Sigmoid colon (tissue), 4 donors: ENCODE data around the gene MKRN1.
"Not testable (repeated sequence)": the region's sequence is repeated elsewhere in the genome, so short reads cannot be mapped to it uniquely, and the experiment has no call there.

Experiments used
- POLR2AphosphoS5 ChIP-seq, 4 donors: sonication (generic); formaldehyde crosslinking; IDR thresholded peaks; one replicate each; pipeline ENCODE4 v1.6.1; 2017; ENCODE audit warnings: antibody characterized with exemption in 4 of 4
- TF ChIP-seq, protein P1 (sequence below), 4 experiments: fragments of 450-650 bp in 3 of 4; fragments of 200-600 bp in 1 of 4; IDR thresholded peaks; one replicate each; pipeline ENCODE4 v1.5.1; 2016 to 2019; ENCODE audit warnings: antibody characterized with exemption in 4 of 4, mild to moderate bottlenecking in 3 of 4, moderate library complexity in 2 of 4

DNA sequence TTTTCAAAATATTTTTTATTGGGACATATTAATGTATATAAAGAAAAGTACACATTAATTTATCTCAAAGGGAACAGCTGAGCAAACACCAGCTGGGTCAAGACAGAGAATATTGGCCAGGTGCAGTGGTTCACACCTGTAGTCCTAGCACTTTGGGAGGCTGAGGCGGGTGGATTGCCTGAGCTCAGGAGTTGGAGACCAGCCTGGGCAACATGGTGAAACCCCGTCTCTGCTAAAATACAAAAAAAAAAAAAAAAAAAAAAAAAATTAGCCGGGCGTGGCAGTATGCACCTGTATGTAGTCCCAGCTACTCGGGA, 61.2 kb downstream of the MKRN1 start:
- TF ChIP-seq, protein P1, sequence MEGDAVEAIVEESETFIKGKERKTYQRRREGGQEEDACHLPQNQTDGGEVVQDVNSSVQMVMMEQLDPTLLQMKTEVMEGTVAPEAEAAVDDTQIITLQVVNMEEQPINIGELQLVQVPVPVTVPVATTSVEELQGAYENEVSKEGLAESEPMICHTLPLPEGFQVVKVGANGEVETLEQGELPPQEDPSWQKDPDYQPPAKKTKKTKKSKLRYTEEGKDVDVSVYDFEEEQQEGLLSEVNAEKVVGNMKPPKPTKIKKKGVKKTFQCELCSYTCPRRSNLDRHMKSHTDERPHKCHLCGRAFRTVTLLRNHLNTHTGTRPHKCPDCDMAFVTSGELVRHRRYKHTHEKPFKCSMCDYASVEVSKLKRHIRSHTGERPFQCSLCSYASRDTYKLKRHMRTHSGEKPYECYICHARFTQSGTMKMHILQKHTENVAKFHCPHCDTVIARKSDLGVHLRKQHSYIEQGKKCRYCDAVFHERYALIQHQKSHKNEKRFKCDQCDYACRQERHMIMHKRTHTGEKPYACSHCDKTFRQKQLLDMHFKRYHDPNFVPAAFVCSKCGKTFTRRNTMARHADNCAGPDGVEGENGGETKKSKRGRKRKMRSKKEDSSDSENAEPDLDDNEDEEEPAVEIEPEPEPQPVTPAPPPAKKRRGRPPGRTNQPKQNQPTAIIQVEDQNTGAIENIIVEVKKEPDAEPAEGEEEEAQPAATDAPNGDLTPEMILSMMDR (IDR thresholded peaks at IDR 0.05): not testable (repeated sequence)
- TF ChIP-seq POLR2AphosphoS5 (IDR thresholded peaks at IDR 0.05): not testable (repeated sequence)
